SW480 (cell line): Measurements from ENCODE around the gene TRIP13.
A peak's percentile ranks its signal among the peaks of the same experiment; 100 is the strongest.

Source experiments
- DNase-seq: peaks from one replicate; pipeline ENCODE4 v3.0.0-alpha.2; 2016; ENCODE audit warnings: low spot score

Gene TRIP13

DNA sequence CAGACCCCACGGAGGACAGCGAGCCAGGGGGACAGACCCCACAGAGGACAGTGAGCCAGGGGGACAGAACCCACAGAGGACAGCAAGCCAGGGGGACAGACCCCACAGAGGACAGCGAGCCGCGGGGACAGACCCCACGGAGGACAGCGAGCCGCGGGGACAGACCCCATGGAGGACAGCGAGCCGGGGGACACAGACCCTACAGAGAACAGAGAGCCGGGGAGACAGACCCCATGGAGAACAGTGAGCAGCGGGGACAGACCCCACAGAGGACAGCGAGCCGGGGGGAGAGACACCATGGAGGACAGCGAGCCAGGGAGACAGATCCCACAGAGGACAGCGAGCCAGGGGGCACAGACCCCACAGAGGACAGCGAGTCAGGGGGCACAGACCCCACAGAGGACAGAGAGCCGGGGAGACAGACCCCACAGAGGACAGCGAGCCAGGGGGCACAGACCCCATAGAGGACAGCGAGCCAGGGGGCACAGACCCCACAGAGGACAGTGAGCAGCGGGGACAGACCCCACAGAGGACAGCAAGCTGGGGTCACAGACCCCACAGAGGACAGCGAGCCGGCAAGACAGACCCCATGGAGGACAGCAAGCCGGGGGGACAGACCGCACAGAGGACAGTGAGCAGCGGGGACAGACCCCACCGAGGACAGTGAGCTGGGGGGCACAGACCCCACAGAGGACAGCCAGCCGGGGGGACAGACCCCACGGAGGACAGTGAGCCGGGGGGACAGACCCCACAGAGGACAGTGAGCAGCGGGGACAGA is 37.5 kb upstream of the TRIP13 start:
- DNase-seq = no peak

DNA sequence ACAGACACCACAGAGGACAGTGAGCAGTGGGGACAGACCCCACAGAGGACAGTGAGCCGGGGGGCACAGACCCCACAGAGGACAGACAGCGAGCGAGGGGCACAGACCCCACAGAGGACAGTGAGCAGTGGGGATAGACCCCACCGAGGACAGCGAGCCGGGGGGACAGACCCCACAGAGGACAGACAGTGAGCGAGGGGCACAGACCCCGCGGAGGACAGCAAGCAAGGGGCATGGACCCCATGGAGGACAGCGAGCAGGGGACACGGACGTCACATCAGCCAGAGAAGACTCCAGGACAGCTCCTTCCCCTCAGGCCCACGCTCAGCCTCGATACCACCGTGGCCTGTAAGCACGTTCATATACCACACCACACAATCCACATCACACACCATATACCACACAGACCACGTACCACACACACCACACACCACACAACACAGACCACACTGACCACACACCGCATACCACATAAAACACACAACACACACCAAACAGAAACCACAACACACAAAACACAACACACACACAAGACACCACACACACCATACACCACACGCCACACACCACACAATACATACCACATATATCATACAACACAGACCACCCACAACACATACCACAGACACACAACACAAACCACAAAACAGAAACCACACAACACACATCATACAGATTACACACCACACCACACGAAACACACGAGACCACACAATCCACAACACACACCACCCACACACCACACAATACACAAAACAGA is 36.7 kb upstream of the TRIP13 start:
- DNase-seq = peak; percentile 39

DNA sequence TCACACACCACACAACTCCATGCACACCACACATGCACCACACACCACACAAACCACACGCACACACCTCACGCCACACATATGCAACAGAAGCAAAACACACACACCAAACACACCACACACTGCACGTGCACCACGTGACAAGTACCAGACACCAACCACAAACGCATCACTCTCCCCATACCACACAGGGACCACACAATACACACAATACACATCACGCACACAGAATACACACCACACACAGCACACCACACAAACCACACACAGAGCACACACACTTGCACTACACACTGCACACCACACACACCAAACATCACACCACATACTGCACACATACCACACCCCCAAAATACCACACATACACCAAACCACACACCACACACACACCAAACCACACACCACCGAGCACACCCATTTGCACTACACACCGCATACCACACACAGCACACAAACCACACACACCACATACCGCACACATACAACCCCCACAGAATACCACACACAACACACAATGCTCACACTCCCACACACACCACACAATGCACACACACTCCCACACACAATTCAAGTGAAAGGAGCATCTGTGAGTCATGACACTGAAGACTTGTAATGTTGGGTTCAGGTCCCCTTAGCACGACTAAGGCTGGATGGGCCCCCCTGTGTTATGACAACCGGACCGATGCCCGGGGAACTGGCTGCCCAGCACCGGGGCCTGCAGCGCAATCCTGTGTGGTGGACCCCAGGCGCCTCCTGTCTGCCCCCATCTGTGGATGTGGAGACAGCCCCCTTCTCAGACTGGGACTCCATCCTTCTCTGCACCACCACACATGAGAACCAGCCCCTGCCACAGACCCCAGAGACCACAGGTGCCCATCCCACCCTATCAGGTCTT is 35.9 kb upstream of the TRIP13 start:
- no peak for DNase-seq

DNA sequence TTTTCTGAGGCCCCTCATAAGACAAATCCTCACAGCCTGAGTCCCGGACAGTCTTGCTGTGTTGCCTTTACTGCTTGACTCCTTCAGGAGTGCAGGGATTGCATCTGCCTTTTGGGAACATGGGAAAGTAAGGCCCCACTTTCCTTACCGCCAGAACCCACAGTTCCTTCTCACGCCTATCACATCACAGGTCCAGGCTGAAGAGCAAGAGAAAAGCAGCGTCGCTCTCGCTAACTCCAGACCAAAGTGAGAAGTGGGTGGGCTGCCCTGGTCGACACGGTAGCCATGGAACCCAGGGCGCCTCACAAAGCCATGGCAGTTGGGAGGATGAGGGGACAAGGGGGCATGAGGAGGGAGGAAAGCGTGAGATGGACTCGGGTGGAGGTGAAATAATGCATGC is 34.0 kb upstream of the TRIP13 start:
- DNase-seq = no peak

DNA sequence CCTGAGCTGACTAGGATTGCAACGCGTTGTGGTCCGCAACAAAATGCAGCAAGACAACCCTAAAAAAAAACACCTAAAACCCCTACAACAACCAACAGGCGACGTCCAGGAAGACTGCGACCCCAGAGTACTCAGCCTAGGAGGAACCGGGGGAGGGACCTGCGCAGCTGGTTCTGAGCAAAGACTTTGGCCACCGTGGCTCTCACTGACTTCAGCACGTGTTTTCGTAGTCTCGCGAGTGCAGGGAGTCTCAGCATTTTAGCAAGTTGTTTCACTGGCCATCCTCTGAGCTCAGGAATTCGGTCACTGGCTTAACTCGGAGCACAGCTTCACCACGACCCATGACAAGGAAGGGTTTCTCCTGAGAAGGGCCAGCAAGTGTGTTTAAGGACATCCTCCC is 33.3 kb upstream of the TRIP13 start:
- DNase-seq = no peak

DNA sequence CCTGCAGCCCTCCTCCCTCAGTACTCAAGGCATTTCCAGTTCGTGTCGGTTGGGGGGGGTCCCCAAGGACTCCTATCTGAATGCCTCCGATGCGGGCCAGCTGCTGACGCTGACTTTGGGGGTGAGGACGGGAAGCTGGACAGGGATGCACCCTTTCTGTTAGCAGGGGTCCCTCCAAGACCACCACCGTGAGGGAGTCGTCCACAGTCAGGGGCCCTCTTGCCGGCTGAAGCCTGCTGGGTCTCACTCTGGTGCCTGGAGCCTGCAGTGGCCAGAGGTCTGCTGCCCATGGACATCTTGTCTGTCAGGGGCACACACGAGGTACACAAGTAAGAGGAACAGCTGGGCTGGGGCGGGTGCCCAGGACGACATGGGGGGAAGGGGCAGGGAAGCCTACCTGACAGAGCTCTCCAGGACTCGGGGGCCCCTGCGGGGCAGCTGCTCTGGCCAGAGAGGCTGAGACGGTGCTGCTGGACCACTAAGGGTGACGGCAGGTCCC is 32.8 kb upstream of the TRIP13 start:
- DNase-seq = no peak

DNA sequence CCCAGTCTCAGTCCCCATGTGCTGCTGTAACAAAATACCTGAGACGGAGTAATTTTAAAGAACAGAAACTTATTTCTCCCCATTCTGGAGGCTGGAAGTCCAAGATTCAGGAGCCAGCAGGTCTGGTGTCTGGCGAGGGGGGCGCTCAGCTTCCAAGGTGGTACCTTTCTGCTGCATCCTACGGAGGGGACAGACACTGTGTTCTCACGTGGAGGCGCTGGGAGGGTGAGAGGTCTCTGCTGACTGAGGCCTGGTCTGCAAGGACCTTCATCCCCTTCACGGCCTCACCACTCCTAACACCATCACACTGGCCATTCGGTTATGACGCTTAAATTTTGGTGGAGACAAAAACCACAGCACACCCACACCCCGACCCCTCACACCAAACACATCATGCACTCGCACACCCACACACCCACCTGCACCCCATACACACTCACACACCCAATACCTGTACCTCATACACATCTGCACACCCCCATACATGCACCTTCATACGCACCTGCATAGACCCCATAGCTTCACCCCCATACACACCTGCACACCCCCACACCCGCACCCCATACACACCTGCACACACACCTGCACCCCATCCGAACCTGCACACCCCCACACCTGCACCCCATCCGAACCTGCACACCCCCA is 32.1 kb upstream of the TRIP13 start:
- no peak for DNase-seq

DNA sequence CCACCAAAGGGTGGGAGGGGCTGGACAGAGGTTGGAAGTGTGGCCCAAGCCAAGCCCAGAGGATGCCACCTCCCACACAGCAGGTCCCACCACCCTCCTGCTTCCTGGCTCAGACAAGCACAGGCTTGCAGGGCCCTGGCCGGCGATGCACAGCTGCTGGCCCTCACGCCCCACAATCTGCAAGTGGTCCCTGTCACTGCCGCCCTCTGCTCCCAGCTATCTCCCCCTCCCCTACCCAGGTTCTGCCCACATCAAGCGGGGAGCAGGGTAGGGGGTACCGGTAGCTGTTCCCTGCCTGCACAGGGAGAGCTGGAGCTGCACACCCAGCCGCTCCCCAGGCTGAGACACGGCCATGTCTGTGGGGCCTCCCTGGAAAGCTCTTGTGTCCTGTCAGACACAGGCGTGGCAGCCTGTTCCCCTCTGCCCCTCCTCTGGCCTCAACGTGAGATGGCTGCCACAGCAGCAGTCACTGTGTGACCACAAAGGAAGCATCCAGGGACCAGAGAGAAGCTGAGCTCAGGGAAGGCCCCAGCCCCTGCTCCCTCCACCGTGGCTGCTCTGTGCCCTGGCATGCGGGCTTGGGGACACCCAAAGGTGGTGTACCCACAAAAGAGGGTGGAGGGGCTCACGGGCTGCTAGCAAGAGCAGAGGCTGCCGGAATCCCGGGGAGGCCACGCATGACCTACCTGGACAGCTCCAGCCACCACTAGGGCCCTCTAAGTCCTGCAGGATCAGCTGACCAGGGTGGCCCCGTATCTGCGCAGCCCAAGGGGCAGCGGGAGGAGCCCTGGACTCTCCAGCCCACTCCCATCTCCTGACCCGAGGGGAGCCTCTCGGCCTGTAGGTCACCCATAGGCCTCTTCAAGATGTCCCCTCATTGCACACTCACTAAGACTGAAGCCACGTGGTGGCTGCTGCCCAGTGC is 31.0 kb upstream of the TRIP13 start:
- DNase-seq = no peak

DNA sequence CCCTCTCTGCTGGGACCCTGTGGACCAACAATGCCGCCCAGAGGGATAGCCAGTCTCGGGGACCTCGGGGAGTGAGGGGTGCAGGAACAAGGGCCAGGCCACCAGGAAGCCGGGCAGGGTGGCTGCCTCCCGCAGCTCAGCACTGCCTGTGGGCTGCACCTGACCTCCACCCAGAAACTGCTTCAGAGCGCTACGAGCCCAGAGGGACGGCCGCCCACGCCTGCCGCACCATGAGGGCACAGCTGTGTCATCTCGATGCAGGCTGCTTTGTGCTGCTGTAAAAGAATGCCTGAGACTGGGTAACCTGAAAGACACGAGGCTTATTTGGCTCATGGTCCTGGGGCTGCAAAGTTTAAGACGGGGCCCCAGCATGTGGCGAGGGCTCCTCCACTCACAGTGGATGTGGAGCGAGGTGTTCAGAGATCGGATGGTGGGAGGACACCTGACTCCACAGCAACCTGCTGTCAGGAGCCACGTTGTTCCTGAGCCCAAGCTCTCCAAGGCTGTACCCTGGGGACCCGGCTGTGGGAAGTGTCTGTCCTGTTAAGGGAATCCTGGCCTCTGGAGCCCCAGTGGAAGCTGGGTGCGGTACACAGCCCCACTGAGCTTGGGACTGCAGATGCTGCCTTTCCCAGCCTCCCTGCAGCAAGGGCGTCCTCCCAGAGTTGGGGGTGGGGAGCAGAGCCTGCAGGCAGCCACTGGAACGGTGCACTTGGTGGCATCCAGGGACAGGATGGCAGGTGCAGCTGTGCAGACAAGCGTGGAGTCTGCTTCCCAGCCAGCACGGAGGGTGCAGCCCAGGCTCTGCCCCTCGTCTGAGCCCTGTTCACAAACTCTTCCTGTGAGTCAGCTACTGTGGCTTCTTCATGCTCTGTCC is 30.1 kb upstream of the TRIP13 start:
- DNase-seq = no peak

DNA sequence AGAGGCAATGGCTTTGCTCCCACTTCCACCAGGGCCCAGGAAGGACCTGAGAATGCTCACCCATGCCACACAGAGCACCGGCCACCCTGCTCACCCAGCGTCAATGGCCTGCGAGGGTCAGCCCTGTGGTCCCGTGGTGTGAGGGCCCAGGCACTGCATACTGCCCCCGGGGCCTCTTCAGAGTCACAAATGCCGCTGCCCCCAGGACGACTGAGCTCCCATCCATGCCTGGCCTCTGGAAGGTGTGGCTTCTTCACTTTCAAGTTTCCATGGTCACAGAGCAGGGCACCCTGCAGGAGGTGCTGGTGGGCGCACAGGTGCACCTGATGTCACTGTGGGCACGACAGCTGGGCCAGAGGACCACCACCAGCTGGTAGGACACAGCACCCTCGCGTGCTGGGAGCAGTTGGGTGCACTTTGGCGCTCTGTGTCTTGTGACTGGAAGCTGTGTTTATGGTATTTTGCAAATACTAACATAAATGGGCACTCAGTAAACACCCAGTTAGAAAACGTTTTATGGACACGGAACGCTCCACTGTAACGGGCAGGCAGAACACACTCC is 29.4 kb upstream of the TRIP13 start:
- DNase-seq = no peak

DNA sequence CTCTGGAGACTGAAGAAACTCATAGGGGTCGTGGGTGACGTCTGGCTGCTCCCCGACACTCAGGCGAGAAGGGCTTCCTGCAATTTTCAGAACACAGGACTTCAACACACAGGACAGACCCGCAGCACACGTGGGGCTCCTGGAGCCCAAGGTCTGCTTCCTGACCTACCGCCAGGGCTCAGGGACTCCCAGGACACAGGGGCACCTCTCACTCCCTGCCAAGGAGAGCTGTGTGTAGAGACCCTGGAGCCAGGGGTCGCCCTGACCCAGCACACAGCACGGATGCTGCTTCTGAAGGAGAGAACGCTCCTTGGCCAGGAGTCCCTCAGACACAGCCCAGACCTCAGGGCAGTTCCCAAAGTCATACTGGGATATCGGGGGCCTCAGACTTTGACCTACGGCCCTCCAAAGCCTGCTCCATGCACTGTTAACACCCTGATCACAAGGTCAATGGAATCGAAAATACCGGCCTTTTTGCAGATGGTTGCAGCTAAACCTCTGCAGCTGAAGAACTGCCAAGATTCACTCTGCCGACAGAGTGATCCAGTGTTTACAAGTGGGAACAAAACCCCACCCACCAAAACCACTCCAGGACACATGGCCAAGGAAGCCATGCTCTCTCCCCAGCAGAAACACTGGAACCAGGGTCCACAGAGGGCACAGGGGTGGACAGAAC is 28.1 kb upstream of the TRIP13 start:
- no peak for DNase-seq

DNA sequence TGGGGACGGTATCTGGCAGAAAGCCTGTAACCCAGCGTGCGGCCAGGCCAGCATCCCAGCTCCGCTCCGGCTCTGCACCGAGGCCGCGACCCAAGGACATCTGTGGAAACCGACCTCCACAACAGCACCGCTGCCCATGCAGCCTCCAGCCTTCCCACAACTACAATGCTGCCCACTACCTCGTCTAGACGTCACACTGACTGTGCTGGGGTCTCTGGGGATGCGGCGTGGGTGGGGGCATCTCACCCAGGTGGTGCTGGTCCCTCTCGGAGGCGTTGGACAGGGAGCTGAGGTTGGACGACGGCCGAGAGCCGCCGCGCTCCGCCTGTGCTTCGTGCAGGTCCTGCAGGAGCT is 27.5 kb upstream of the TRIP13 start:
- no peak for DNase-seq

DNA sequence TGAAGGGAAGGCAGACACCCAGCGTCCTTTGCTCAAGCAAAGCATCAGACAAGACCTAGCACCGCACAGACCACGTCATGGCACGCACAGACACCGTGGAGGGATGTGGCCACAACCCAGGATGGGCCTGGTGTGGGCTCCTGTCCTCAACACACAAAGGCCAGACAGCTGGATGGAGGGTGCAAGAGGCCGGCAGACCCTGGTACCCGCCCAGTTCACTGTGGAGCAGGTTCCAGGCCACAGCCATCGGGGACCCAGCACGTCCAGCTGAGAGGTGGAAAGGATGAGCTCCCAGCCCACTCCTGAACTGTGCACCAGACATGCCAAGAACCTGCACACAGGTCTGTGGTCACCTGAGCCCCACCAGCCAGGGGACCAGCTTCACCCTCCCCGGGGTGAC is 26.9 kb upstream of the TRIP13 start:
- DNase-seq = no peak

DNA sequence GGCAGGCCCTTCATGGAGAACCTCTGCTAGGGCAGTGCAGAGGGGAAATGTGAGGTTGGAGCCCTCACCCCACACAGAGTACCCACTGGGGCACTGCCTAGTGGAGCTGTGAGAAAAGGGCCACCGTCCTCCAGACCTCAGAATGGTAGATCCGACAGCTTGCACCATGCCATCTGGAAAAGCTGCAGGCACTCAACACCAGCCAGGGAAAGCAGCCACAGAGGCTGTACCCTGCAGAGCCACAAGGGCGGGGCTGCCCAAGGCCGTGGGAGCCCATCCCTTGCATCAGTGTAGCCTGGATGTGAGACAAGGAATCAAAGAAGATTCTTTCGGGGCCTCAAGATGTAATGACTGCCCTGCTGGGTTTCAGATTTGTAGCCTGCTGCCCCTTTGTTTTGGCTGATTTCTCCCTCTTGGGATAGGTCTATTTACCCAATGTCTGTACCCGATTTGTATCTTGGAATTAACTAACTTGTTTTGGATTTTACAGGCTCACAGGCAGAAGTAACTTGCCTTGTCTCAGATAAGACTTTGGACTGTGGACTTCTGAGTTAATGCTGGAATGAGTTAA is 25.3 kb upstream of the TRIP13 start:
- no peak for DNase-seq

DNA sequence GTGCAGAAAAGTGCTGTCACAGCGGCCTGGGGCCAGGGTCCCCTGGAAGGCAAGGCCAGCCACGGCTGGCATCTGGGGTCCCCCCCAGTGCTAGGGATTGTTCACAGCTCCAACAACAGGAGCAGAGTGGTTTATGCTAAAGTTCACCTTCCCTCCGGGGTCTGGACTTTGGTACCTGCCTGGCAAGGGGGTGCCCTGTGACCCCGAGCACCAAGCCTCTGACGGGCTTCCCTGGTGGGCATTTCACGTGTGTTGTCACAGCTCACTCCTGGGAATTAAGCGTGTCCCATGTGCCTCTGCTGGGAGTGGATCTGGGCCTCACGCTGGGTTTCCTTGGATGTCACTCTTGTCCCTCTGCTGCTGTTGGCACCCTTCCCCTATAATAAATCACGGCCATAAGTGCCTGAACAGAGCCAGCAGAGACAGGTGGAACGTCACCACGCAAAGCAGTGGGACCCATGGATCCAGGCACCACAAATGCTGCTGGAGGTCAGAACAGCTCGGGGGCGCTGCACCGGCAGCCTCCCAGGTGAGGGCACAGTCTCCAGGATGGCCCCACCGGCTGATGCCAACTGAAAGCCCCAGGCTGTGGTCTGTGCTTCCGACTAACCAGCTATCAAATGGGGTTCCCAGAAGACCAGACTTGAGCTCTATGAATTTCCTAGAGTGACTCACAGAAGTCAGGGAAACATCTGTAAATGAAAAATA is 24.1 kb upstream of the TRIP13 start:
- DNase-seq = no peak

DNA sequence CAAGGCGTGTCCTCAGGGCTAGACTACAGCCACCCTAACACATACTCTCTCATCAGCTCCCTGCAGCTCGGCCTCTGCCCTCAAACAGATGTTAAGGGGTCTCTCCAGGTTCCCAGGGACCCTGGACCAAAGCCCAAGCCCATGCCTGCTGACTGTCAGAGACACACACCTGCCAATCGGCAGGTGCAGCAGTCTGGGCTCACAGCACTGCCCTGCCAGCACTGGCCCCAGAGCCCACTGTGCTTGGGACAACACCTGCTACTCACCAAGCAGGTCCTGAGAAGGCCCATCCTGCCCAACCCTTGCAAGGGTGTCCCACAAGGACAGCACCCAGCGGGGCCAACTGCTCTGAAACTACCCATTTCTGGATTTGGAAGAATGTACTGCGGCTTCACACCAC is 21.7 kb upstream of the TRIP13 start:
- DNase-seq = no peak

DNA sequence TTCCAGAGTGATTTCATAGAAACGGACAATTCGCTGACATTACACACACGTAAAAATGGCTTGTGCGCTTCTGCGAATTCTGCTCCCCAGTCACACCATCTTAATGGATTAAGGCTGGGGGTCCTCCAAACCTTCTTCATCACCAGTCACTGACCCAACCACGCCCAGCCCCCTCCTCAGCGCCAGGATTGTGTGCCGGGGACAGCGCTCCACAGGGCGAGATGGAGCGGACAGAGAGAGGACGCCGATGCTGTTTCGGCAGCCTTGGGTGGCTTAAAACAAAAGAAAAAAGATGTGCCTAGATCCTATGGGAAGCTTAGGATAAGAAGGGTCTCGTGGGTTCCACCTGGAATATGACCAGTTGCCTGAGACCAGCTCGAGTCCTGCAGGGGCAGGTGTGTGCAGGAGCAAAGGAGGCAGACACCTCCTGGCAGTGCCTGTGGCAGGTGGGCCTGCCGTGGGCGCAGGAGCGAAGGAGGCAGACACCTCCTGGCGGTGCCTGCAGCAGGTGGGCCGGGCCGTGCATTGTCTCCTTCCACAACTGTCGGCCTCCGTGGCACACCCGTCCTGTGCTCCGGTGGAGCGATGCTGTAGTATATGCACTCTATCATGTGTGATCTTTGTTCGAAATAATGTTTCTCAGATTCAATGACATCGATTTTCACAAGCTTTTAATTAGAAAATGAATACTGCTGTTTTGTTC is 20.9 kb upstream of the TRIP13 start:
- DNase-seq = no peak
